GM19025 (cell line): ENCODE measurements around the gene FANCE.
A peak's percentile ranks its signal among the peaks of the same experiment; 100 is the strongest.
"Not testable (repeated sequence)": the region's sequence is repeated elsewhere in the genome, so short reads cannot be mapped to it uniquely, and the experiment has no call there.

Experiments used
- ATAC-seq: cut with Tn5 transposase; IDR thresholded peaks from one replicate; pipeline ENCODE4 v1.9.1; 2021; ENCODE audit warnings: mild to moderate bottlenecking, low read depth, moderate library complexity; ENCODE audit not compliant: unreplicated experiment

FANCE gene

DNA sequence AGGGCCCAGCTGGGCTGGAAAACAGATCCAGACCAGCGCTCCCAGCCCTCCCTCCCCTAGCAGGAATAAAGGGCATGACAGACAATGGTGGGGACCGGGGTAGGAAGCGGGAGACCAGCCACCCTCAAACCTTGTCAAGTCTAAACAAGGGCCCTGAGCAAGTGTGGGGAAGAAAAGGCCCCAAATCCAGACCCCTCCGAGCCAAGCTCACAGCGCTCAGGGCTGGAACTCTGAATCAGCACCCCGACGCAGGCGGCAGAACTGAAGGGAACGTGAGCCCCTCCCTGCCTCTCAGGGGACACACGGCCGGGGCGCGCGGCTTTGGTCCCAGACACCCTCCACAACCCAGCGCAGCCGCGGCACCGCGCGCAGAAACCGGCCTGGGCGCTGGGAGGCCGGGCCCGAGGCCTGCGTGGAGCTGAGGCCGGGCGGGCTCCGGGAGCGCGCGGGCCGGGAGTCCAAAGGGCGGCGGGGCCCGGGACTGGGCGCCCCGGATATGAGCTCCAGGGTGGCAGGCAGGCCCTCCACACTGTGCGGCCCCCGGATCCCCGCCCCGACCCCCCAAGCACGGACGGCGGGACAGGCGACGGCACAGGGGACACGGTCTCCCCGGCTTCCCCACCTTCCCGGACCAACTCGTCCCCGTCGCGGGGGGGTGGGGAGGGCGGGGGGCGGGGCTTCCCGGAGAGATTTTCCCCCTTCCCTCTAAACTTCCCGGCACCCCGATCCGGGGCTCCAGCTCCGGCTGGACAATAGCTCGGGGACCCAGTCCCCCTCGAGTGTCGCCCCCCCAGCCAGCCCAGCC, 44.1 kb downstream of the FANCE start:
- no peak for ATAC-seq

DNA sequence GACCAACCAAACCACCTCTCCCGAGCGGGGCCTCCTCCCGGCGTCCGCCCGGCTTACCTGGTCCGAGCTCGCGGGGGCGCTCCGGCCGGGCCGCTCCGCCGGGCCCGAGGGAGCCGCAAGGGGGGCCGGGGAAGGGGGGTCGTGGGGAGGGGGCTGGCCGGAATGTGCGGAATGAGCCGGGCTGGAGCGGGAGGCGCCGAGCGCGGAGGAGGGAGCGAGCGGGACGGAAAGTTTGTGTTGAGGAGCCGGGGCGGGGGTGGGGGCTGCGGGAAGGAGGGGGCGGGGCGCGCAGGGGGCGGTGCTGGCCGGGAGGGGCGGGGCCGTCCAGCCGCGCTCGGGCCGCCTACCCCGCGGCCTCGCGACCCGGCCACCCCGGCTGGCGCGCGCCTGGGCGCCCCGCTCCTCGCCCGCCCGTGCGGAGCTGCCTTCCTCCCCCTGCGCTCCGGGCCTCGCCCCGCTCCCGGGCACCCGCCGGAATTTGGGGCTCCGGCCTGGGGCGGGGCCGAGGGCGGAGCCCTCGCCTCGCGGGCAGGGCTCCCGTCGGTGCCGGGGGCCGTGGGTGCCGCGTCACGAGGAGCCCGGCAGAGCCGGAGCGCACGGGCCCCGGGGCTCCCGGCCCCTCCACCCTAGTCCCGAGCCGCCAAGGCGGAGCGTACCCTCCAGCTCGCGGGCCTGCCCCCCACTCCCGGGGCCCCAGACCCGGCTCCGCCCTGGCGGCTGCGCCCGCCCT, 44.9 kb downstream of the FANCE start, which contains the start of gene TEAD3:
Gene TEAD3 (minus strand): TSS at position 239 of the 730 bp plus-strand sequence.
- ATAC-seq, result peak; percentile 53

DNA sequence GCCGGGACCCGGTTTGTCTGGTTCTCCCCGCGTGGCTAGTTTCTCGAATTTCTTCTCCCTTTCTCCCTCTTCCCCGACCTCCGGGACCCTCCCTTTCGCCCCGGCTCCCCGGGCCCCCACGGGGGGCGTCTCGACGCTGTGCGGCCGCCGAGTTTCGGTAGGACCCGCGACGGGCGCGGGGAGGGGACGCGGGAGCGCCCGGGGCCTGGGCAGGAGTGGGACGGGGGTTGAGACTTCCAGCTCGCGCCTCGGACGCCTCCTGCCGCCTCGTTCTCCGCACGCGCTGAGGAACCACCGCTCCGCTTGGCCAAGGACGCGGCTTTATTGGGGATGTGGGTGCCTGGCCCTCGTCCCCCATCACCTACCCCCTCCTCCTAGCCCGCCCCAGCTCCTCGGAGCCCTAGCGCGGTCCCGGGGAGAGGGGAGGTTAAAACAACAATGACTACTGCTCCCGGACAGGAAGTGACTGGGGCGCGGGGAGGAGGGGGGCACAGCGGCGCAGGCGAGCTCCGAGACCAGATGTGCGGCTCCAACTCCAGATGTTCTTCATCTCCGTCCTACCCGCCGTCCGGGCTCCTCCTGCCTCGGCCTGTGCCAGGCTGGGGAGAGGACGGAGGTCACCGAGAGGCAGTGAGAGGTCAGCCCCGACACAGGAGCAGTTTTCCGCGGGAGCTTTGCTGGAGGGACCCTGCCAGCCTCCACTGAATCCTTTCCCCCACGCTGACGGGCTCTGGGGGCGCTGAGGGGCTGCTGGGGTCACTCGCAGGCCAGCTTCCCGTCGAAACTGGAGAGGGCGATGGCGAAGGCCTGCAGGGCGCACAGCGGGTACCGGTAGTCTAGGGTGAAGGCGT, 45.7 kb downstream of the FANCE start:
- no peak for ATAC-seq

DNA sequence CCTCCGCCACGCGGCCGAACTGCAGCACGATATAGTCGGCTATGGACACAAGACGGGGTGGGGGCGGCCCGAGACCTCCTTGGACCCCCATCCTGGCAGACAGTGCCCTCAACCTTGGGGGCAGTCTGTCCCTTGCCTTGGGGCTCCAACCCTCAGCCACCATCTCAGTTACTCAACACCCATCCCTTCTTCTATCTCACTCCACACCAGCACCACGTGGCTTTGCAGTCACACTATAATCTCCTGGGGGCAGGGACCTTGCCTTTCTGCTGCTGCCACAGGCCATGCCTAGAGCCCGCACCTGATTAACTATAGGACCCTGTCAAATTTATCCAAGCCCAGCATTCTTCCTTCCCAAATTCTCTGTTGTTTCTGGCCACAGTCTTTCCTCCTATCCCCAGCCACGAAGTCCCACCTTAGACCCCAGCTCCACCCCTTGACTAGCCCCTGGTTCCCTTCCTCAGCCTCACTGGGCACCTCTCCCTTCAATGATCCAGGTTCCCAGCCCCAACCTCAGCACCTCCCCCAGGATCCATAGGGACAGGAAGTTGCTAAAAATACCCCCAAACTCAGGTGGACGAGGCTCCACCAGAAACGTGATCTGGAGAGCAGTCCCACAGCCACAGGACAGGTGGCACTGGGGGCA, 46.4 kb downstream of the FANCE start:
- no peak for ATAC-seq

DNA sequence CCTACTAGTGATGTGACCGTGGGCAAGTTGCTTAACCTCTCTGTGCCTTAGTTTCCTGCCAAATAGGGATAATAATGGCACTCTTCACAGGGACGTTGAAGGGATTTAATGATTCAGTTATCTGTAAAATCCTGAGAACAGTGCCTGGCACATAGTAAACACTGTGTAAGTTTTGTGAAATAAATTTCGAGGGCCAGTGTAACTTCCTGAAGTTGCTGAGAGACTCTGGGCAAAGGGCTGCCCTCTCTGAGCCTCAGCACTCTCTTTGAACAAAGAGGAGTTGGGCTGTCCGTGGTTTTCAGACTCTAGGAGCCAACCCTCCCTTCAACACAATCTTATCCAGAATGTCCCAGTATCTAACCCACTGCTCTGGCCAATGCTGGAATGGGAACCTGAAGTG, 47.2 kb downstream of the FANCE start:
- no peak for ATAC-seq

DNA sequence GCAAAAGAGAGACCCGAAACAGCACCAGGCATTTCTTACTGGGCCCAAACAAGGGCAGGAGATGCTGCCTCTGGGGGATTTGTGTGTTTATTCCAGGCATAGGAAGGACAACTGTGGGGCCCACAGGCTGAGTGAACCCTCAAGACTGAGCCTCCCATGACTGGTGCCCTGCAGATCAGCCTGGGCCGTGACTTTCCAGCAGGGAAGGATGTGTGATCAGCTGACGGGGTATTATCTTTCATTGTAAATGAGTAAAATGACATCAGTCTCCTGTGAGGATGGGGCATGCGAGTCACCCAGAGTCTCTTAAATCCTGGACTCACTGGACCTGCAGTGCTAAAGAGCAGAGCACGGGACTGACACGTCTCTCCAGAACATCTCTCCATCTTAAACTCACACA, 48.6 kb downstream of the FANCE start:
- no peak for ATAC-seq

DNA sequence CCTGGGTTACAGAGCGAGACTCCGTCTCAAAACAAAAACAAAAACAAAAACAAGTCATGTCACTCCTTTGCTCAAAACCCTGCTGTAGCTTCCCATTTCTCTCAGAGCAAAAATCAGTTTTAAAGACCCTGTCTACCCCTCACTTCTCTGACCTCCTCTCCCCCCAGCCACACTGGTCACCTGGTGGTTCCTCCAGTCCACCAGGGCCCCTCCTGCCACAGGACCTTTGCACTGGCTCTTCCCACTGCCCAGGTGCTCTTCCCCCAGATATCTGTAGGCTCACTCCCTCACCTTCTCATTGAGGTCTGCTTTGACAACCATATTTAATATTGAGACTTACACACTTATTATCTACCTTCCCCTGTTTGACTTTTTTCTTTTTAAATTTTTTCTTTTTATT, 49.6 kb downstream of the FANCE start:
- ATAC-seq, result no peak

DNA sequence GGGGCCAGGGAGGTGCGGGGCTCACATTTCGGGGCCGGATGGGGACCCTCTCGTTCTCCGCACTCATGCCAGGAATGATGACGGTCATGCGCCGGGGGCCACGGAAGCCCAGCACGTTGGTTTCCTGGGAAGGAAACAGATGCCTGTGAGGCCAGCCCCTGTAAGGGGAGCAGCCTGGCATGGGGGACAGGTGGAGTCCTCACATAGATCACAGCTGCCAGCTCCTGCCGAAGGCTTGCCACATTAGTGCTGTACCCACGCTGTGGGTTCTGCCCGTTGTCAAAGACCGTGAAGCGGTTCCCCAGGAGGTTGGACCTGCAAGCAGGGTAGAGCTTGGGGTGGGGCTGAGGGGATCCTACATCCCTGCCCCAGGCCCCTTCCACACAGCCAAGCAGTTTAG, 51.4 kb downstream of the FANCE start:
- no peak for ATAC-seq

DNA sequence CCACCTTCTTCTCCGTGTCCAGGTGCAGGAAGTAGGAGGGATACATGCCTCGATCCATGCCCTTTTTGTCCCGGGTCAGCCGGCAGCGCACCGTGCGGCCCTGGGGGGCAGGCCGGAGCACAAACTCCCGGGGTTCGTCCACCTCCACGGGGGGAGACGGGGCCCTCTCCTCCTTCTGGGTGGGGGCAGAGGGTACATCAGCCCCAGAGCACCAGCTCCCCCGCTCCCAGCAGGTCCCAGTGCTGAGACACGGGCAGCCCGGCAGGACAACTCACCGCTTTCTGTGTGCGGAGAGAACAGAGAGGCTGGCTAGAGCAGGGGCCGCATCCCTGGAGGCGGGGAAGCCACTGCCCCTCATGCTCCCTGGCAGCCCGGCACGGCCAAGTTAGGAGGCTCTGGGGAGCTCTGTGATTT, 53.9 kb downstream of the FANCE start:
- no peak for ATAC-seq

DNA sequence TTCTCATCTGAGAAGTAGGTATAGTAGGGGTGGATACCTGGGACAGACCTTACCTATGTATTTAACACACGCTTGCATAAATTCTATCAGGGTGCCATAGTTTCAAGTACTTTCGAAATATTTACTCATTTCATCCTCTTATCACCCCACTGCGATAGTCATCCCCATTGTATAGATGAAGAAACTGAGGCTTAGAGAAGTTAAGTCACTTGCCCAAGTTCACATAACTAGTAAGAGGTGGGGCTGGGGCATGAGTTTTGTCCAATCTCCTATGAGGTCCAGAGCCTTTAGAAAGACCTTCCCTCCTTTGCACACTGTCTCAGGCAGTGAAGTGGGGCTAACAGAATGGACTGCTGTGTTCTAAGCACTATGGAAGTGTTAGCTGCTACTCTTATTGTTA, 54.4 kb downstream of the FANCE start:
- ATAC-seq, result no peak

DNA sequence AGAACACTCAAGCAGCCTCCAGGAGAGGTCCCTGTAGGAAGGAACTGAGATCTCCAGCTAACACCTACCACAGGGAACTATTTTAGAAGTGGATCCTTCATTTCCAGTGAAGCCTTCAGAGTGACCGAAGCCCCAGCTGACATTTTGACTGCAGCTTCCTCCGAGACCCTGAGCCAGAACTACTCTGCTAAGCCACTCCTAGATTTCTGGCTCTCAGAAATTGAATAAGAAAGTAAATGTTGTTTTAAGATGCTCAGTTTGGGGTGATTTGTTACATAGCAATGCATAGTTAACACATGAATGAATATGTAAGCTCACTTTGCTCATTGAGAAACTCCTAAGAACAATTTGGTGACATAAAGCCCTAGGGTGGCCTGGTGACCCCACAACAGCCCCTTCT, 55.1 kb downstream of the FANCE start:
- no peak for ATAC-seq

DNA sequence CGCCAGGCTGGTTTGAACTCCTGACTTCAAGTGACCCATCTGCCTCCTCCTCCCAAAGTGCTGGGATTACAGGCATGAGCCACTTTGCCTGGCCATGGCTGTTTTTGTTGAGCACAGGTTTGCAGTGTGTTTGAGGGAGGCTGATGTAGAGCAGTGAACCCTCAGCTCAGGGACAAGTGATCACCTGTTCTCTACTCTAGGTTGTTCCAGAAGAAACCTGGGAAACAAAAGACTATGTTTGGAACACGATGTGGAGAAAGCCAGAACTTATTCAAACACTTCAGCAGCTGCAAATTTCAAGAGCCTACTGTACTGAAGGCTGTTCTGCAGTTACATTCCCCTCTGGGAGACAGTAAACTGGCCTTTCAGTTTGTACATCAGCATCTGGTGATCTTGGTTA, 55.9 kb downstream of the FANCE start:
- no peak for ATAC-seq

DNA sequence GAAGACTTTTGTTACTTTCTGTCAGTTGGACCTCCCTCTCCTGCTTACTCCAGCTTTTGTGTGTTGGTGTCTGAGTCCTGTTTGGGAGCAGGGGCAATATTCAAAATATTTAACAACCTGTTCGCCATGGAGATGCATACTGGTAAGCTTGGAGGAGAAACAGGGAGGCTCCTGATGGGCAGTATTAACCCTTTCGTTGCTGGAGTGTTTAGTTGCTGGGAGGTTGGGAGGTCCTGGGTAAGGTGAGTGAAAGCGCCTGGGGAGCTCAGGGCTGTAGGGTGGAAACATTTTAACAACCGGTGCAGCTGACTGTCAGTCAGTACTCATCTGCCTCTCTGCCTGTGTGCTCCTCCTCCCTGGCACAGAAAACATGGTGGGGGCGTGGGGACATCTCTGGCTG, 56.4 kb downstream of the FANCE start:
- no peak for ATAC-seq

DNA sequence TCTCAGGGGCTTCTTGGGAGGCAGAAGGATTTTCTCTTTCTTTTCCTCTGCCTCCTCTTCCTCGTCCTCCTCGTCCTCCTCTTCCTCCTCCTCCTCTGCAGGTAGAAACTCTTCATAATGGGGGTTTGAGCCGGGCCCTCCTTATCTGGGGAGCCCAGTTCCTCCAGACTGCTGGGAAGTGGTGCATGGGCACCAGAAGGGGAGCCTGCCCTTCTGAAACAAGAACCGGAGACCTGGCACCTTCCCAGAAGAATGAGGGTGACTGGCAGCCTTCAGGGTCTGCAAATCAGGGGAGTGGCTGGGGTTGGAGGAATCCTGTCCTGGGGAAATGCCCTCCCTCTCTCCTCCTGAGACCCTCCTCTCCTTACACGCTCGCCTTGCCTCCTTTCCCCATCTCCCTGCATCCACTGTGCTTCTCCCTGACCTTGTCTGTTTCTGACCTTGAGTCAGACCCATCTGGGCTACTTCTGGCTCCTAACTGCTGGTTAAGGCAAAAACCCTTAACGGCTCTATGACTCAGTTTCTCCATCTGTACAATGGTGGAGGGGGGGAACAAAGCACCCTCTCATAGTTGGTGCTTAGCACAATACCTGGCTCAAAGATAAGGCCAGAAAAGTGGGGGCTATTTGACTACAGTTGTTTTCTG, 58.9 kb downstream of the FANCE start:
- ATAC-seq, result no peak

DNA sequence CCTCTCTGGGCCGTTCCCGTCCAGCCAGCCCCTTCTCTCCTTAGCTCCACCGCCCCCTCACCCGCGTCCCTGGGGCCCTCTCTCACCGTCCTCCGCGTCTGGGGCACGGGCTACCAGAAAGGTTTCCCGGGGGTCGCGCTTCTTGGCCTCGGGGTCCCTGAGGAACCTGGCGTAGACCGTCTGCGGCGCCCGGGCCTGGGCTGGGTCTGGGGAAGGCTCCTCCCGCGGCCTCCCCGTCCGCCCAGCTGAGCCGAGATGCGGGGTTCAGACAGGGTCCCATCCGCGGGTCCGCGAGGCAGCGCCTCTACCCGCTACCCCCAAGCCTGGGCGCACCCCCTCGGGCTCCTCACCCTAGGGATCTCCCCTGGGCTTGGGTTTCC, 59.4 kb downstream of the FANCE start:
- ATAC-seq, result no peak

DNA sequence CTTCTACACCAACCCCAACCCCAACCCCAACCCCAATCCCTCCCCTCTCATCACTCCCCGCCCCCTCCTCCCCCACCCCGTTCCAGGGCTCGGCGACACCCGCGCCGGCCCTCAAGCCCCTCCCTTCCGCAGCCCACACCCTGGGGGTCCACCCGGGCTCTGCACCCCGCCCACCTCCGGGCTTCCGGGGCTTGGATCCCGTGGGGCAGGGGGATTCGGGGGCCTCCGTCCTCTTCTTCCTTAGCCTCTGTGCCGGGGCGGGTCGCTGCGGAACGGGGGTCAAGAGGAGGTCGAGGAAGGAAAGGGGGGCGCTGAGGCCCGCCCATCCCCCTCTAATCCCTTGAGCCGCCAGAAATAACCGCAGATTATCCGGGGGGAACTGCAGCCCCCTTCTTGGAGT, 59.9 kb downstream of the FANCE start:
- ATAC-seq, result no peak

DNA sequence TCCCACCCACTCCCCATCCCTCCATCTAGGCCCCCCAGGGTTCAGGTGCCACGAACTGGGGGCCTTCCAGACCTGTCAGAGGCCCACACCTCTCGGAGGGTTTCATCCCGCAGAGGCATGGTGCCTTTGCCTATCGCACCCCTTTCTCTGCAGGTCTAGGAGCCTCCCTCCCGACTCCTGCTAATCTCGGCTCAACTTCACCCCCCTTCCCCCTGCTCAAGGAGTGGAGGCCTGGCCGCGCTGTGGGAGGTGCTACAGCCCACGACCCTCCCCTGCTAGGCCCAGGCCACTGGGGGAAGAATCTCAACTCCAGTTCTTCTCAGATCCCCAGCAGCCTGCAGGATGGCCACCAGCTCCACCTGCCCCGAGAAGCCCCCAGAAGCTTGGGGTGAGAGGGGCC, 60.6 kb downstream of the FANCE start, which contains the start of gene TULP1:
Gene TULP1 (minus strand): TSS at position 157 of the 400 bp plus-strand sequence. CDS start 38 bp downstream, at position 119.
- no peak for ATAC-seq

DNA sequence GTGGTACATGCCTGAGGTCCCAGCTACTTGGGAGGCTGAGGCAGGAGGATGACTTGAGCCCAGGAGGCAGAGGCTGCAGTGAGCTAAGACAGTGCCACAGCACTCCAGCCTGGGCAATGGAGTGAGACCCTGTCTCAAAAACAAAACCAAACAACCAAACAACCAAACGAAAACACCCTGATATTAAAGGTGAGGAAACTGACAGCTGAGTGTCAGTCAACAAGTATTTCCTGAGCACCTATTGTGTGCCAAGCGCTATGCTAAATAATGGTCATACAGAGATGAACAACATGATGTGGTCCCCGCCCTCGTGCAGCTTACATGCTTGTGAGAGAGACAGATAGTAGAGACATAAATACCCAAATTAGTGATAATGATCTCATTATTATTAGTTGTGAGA, 62.4 kb downstream of the FANCE start:
- no peak for ATAC-seq

DNA sequence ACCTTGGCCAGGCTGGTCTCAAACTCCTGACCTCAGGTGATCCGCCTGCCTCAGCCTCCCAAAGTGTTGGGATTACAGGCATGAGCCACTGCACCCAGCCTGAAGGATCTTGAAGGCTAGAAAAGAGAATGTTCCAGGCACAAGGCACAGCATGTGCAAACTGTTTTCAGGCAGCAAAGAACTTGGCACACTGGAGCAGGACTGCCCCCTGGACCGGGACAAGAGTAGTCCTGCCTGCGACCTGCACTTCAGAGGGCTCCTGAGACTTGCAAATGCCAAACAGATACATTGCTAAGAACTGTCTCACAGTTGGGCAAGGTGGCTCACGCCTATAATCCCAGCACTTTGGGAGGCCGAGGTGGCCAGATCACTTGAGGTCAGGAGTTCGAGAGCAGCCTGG, 63.8 kb downstream of the FANCE start:
- not testable (repeated sequence) for ATAC-seq
